Measurements from ENCODE around the gene TSR1.

TSR1 gene

GRCh38 chr17:2279707-2280106 lies 56.5 kb downstream of the TSR1 start:
- DNase-seq (ENCODE audit: low spot score), result no peak

GRCh38 chr17:2277429-2278170 lies 58.7 kb downstream of the TSR1 start:
- DNase-seq (ENCODE audit: low spot score), result no peak

GRCh38 chr17:2275722-2276121 lies 60.5 kb downstream of the TSR1 start:
- DNase-seq (ENCODE audit: low spot score), result no peak

- DNase-seq (ENCODE audit: low spot score), result no peak
Observed at GRCh38 chr17:2274414-2274813, 61.8 kb downstream of the TSR1 start.
